B cell (primary cell): ENCODE data around the gene ADPRS. TPM values are rescaled to one million over a fixed set of nuclear protein-coding genes. Genes with fewer than 3 reads are reported as not detected.

Experiments
- ATAC-seq: fragments of 200-7000 bp; cut with Tn5 transposase; one replicate; pipeline ENCODE4 v1.10.0; 2021; ENCODE audit warnings: low read depth, mild to moderate bottlenecking, moderate number of reproducible peaks, moderate library complexity
- CTCF ChIA-PET: fragments of 350-600 bp; sonication (Branson Sonifier 250); formaldehyde crosslinking; loops from one replicate; lab custom pipeline; 2021; ENCODE audit warnings: antibody characterized with exemption, inconsistent platforms; lab: Charles Lee
- POLR2A ChIA-PET: fragments of 350-600 bp; sonication (Branson Sonifier 250); formaldehyde crosslinking; loops from one replicate; lab custom pipeline; 2021; ENCODE audit warnings: antibody characterized with exemption; lab: Charles Lee
- DNase-seq: peaks from one replicate; pipeline ENCODE4 v3.0.0; 2013
- H2AFZ ChIP-seq: 2 replicates; pipeline ENCODE4 v1.6.1; 2012; ENCODE audit warnings: mild to moderate bottlenecking, low read depth, low read length; ENCODE audit not compliant: insufficient read depth, poor library complexity, severe bottlenecking
- H3K27ac ChIP-seq, 2 donors: 1 replicate in 1 of 2; 2 replicates in 1 of 2; pipeline ENCODE4 v1.5.1; 2012 to 2013; ENCODE audit warnings: low read length in 2 of 2, mild to moderate bottlenecking in 2 of 2, moderate library complexity in 1 of 2
- H3K27me3 ChIP-seq, 4 experiments: fragments of 200-600 bp in 1 of 4; sonication (generic) in 1 of 4; replicated peaks in 1 of 4; 1 replicate in 2 of 4; 2 replicates in 2 of 4; pipeline versions ENCODE4 v1.6.1 to v1.7.0; 2013 to 2016; ENCODE audit warnings: low read length in 3 of 4, mild to moderate bottlenecking in 2 of 4, mixed read lengths in 1 of 4, moderate library complexity in 1 of 4; ENCODE audit not compliant: insufficient read depth in 4 of 4, control insufficient read depth in 3 of 4; ENCODE audit errors: control extremely low read depth in 1 of 4
- H3K36me3 ChIP-seq, 2 experiments: replicated peaks in 1 of 2; 1 replicate in 1 of 2; 2 replicates in 1 of 2; pipeline versions ENCODE4 v1.6.1 to v1.7.1; 2013; ENCODE audit warnings: low read length in 1 of 2; ENCODE audit not compliant: insufficient read depth in 2 of 2, control insufficient read depth in 1 of 2; ENCODE audit errors: control extremely low read depth in 1 of 2, extremely low read depth in 1 of 2
- H3K4me1 ChIP-seq, 2 donors: fragments of 200-600 bp in 1 of 2; sonication (generic) in 1 of 2; 1 replicate in 1 of 2; 2 replicates in 1 of 2; pipeline versions ENCODE4 v1.5.1 to v1.6.1; 2013 to 2017; ENCODE audit warnings: low read length in 2 of 2; ENCODE audit not compliant: control insufficient read depth in 2 of 2, insufficient read depth in 2 of 2
- H3K4me2 ChIP-seq: replicated peaks from 2 replicates; pipeline ENCODE3; 2012; ENCODE audit warnings: mild to moderate bottlenecking, low read depth, low read length; ENCODE audit not compliant: poor library complexity, severe bottlenecking
- H3K4me3 ChIP-seq, 5 experiments: fragments of 200-600 bp in 1 of 5; sonication (generic) in 1 of 5; 1 replicate in 3 of 5; 2 replicates in 2 of 5; pipeline versions ENCODE4 v1.5.1 to v1.7.0; 2011 to 2016; ENCODE audit warnings: low read length in 4 of 5, mild to moderate bottlenecking in 4 of 5, low read depth in 2 of 5, control low read depth in 1 of 5, moderate library complexity in 1 of 5; ENCODE audit not compliant: insufficient read depth in 1 of 5; ENCODE audit errors: control extremely low read depth in 1 of 5, extremely low read depth in 1 of 5
- H3K79me2 ChIP-seq: fragments of 200-600 bp; sonication (generic); one replicate; pipeline ENCODE4 v1.6.0; 2016; ENCODE audit warnings: low read length; ENCODE audit not compliant: control insufficient read depth, insufficient read depth
- H3K9ac ChIP-seq: fragments of 200-600 bp; sonication (generic); 2 replicates; pipeline ENCODE4 v1.6.1; 2017; ENCODE audit warnings: mild to moderate bottlenecking, low read length, moderate library complexity
- H3K9me3 ChIP-seq, 3 donors: one replicate each; pipeline versions ENCODE4 v1.6.1 to v1.7.1; 2013; ENCODE audit warnings: low read length in 2 of 3; ENCODE audit not compliant: control insufficient read depth in 2 of 3, insufficient read depth in 1 of 3; ENCODE audit errors: control extremely low read depth in 1 of 3
- H4K20me1 ChIP-seq: 2 replicates; pipeline ENCODE4 v1.6.0; 2012; ENCODE audit warnings: mild to moderate bottlenecking, low read length; ENCODE audit not compliant: insufficient read depth, control insufficient read depth, poor library complexity, severe bottlenecking
- H3K27ac Mint-ChIP-seq: one replicate; pipeline ENCODE4 v1.8.0; 2021; ENCODE audit warnings: mixed read lengths
- H3K27me3 Mint-ChIP-seq: one replicate; pipeline ENCODE4 v1.8.0; 2021; ENCODE audit warnings: mixed read lengths
- H3K4me1 Mint-ChIP-seq: one replicate; pipeline ENCODE4 v1.8.0; 2021; ENCODE audit warnings: mixed read lengths
- H3K4me3 Mint-ChIP-seq: one replicate; pipeline ENCODE4 v1.8.0; 2021; ENCODE audit warnings: mixed read lengths
- H3K9me3 Mint-ChIP-seq: one replicate; pipeline ENCODE4 v1.8.0; 2022; ENCODE audit warnings: mixed read lengths; ENCODE audit not compliant: insufficient read depth
- EZH2 ChIP-seq: IDR thresholded peaks from 2 replicates; pipeline ENCODE4 v1.6.1; 2012; ENCODE audit warnings: borderline replicate concordance, low read depth, mild to moderate bottlenecking, moderate library complexity, low read length; ENCODE audit not compliant: insufficient read depth, poor library complexity, severe bottlenecking
- WGBS: methylation state at CpG from one replicate; pipeline ENCODE4 v1.1.5; 2013; ENCODE audit warnings: missing lambda C conversion rate; ENCODE audit not compliant: insufficient coverage; 5-methylcytosine and 5-hydroxymethylcytosine counted together
- intact Hi-C: fragments of 100-400 bp; cut with micrococcal nuclease; formaldehyde crosslinking; loops from one replicate; pipeline ENCODE4 v1.10.0; 2022
- polyA plus RNA-seq: library from polyadenylated mRNA; depleted of rRNA; stranded (reverse); fragments of >200 nt; gene quantifications from 2 replicates; pipeline ENCODE4 v1.2.3, GENCODE V29; 2012
- total RNA-seq, 2 donors: library from RNA; stranded (reverse); fragments of 120-200 nt in 1 of 2; gene quantifications; 1 replicate in 1 of 2; 2 replicates in 1 of 2; pipeline versions ENCODE4 v1.2.3 to v1.2.4, GENCODE V29; 2013 to 2022
- TF ChIP-seq, protein P1 (sequence below): fragments of 200-600 bp; IDR thresholded peaks from one replicate; pipeline ENCODE4 v1.8.0; 2022; ENCODE audit warnings: antibody characterized with exemption, mild to moderate bottlenecking

Gene ADPRS
- total and polyA plus RNA-seq, 2 donors (not counting 1 experiment from before 2014, with no cell fraction given): 15.0 to 20.9 TPM

DNA sequence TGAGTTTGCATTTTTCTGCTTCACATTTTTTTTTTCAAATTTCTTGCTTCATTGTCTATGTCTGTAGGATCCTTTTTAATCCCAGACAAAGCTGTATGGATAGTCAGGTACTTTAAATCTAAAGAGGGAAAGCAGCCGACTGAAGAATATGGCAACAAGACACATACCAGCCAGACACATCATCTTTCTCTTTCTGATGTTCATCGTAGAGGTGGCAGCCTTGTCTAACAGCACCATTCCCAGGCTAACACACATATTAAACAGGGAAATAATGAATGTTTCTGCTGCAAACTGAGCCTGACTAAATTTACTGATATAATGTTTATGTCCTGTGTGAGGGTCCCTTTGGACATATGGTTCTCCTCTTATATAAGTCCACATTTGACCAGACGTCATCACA, 8.5 kb upstream of the ADPRS start:
- H3K4me1 Mint-ChIP-seq: peaks cover 3% of the 10 kb centered on the region
- intact Hi-C loops: no loop called here
- Histone ChIP-seq H3K9ac (no peak overlapping the region), H3K36me3 (no peaks in the 10 kb centered on the region), H3K9me3 (peaks cover 0 to 3% (median 0%) of the 10 kb centered on the region in 3 donors), H4K20me1 (no peaks in the 10 kb centered on the region), H3K27ac (no peak overlapping the region), H3K4me3 (no peak overlapping the region), H2AFZ (no peak overlapping the region), H3K27me3 (peaks cover 0 to 22% (median 12%) of the 10 kb centered on the region in 4 experiments), H3K4me2 (no peak overlapping the region), H3K79me2 (no peaks in the 10 kb centered on the region), H3K4me1 (peaks cover 13% of the 10 kb centered on the region in 2 donors)
- ATAC-seq (no peak), DNase-seq (no peak)
- peaks cover 24% of the 10 kb centered on the region for H3K27me3 Mint-ChIP-seq
- no CpG with 5 or more reads among the region's 3 CpGs for WGBS
- no peak overlapping the region for H3K27ac Mint-ChIP-seq
- CTCF ChIA-PET: no interaction called here
- H3K4me3 Mint-ChIP-seq: no peak overlapping the region
- TF ChIP-seq EZH2: no peak
- TF ChIP-seq, protein P1, sequence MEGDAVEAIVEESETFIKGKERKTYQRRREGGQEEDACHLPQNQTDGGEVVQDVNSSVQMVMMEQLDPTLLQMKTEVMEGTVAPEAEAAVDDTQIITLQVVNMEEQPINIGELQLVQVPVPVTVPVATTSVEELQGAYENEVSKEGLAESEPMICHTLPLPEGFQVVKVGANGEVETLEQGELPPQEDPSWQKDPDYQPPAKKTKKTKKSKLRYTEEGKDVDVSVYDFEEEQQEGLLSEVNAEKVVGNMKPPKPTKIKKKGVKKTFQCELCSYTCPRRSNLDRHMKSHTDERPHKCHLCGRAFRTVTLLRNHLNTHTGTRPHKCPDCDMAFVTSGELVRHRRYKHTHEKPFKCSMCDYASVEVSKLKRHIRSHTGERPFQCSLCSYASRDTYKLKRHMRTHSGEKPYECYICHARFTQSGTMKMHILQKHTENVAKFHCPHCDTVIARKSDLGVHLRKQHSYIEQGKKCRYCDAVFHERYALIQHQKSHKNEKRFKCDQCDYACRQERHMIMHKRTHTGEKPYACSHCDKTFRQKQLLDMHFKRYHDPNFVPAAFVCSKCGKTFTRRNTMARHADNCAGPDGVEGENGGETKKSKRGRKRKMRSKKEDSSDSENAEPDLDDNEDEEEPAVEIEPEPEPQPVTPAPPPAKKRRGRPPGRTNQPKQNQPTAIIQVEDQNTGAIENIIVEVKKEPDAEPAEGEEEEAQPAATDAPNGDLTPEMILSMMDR: no peak
- POLR2A ChIA-PET: no interaction called here
- no peaks in the 10 kb centered on the region for H3K9me3 Mint-ChIP-seq

DNA sequence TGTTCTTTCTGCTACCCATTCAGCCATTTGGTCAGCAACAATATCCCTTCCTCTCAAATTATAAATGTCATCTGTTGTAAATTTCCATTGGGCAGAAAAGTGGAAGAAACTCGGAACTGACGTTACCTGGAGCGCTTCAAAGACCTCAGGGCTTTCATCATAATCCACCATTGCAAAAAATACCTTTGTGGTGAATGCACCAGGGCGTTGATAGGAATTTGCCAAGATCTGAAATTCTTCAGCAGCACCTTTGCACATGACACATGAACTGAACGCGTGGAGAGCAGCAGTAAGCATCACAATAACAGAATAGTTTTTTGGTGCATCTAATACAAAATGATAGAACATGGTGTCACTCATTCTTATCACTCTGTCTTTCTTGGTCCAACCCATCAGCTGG, 7.9 kb upstream of the ADPRS start:
- peaks cover 0 to 25% (median 12%) of the 10 kb centered on the region in 4 experiments for H3K27me3 ChIP-seq
- H3K9ac ChIP-seq: no peak overlapping the region
- no peak overlapping the region for H2AFZ ChIP-seq
- Mint-ChIP-seq H3K4me1 (peaks cover 3% of the 10 kb centered on the region), H3K4me3 (no peak overlapping the region), H3K27ac (no peak overlapping the region), H3K9me3 (no peaks in the 10 kb centered on the region), H3K27me3 (peaks cover 24% of the 10 kb centered on the region)
- ChIA-PET CTCF (no interaction called here), POLR2A (no interaction called here)
- no peak overlapping the region for H3K4me2 ChIP-seq
- intact Hi-C loops: no loop called here
- H3K4me1 ChIP-seq: peaks cover 13% of the 10 kb centered on the region in 2 donors
- no peak for TF ChIP-seq EZH2
- TF ChIP-seq, protein P1: no peak
- WGBS: 100% methylated on average over 2 of the region's 6 CpGs
- no peak for DNase-seq
- no peaks in the 10 kb centered on the region for H4K20me1 ChIP-seq
- H3K36me3 ChIP-seq: no peaks in the 10 kb centered on the region
- no peak for ATAC-seq
- peaks cover 0 to 3% (median 0%) of the 10 kb centered on the region in 3 donors for H3K9me3 ChIP-seq
- no peak overlapping the region for H3K4me3 ChIP-seq
- H3K79me2 ChIP-seq: no peaks in the 10 kb centered on the region
- H3K27ac ChIP-seq: no peak overlapping the region
